ENCODE results near the gene DDO.

- TF ChIP-seq POLR2A (IDR thresholded peaks at IDR 0.05) (no peak), POLR2AphosphoS5 (IDR thresholded peaks at IDR 0.05) (no peak), EP300 (IDR thresholded peaks at IDR 0.05) (no peak)
- TF ChIP-seq, protein P1, sequence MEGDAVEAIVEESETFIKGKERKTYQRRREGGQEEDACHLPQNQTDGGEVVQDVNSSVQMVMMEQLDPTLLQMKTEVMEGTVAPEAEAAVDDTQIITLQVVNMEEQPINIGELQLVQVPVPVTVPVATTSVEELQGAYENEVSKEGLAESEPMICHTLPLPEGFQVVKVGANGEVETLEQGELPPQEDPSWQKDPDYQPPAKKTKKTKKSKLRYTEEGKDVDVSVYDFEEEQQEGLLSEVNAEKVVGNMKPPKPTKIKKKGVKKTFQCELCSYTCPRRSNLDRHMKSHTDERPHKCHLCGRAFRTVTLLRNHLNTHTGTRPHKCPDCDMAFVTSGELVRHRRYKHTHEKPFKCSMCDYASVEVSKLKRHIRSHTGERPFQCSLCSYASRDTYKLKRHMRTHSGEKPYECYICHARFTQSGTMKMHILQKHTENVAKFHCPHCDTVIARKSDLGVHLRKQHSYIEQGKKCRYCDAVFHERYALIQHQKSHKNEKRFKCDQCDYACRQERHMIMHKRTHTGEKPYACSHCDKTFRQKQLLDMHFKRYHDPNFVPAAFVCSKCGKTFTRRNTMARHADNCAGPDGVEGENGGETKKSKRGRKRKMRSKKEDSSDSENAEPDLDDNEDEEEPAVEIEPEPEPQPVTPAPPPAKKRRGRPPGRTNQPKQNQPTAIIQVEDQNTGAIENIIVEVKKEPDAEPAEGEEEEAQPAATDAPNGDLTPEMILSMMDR (IDR thresholded peaks at IDR 0.05), result no peak
These were observed 47.5 kb downstream of the DDO start for GRCh38 chr6:110367825-110368224.

All from gastroesophageal sphincter (tissue), 3 donors.